Hematopoietic multipotent progenitor cell (in vitro differentiated cells): Measurements from ENCODE around the gene TTLL13. TPM values are rescaled to one million over a fixed set of nuclear protein-coding genes. Genes with fewer than 3 reads are reported as not detected.
A peak's percentile ranks its signal among the peaks of the same experiment; 100 is the strongest.

Experiments used
- DNase-seq, 3 donors: peaks; one replicate each; pipeline ENCODE4 v3.0.0-alpha.2; 2011 to 2015; ENCODE audit warnings: low read depth in 2 of 3, low spot score in 2 of 3
- small RNA-seq: library from RNA; depleted of rRNA; stranded (forward); fragments of <200 nt; gene quantifications from one replicate; pipeline ENCODE3, GENCODE V24; 2012
- total RNA-seq: library from RNA; depleted of rRNA; stranded (reverse); fragments of >200 nt; gene quantifications from one replicate; pipeline ENCODE4 v1.2.3, GENCODE V29; 2012

The TTLL13 gene
- total RNA-seq, 1 donor = under 0.01 TPM

- DNase-seq = peak in 1 of 3 donors; percentile 42
Measured at GRCh38 chr15:90306560-90306959, 57.2 kb downstream of the TTLL13 start.

DNA sequence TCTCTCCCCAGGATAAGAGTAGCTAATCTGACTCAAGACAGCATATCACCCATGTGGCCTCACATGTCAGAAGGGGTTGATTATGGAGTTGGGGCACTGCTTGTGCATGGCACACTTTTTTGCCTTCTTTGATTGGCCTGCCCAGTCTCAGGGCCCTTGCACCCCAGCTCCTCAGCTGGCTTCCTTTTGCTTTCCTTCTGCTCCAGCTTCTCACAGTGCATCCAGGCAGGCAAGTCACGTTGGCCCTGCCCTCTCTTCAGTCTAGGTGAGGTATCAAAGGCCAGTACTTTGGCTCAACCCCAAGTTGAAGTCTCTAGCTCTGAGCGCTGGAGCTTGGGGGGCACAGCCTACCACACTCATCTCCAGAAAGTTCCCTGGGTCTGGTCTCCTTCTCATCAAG is 58.3 kb downstream of the TTLL13 start:
- DNase-seq = no peak

GRCh38 chr15:90309020-90309419 is 59.7 kb downstream of the TTLL13 start:
- DNase-seq = no peak

Small RNA genes lying within 50 kb of the gene (small RNA-seq; reads per million reads assigned to genes)
- gene AC091167.3 = not detected
- gene RN7SL736P = not detected

Other genes with a start within 250 kb of the TTLL13 start
- 29.1 TPM for gene ZNF710, start 248.2 kb upstream of the TTLL13 start, total RNA-seq
- 174 TPM for gene IDH2, start 147.1 kb upstream of the TTLL13 start, total RNA-seq
- 13.7 TPM for gene SEMA4B, start 48.2 kb upstream of the TTLL13 start, total RNA-seq
- 31.0 TPM for gene CIB1, start 15.6 kb upstream of the TTLL13 start, total RNA-seq
- gene GDPGP1, start 15.3 kb upstream of the TTLL13 start, total RNA-seq = 9.4 TPM
- 31.0 TPM for gene NGRN, start 16.1 kb downstream of the TTLL13 start, total RNA-seq
- gene ZNF774, start 102.7 kb downstream of the TTLL13 start, total RNA-seq = 0.27 TPM
- gene IQGAP1, start 138.7 kb downstream of the TTLL13 start, total RNA-seq = 37.7 TPM